GM12801 (cell line): Measurements from ENCODE around the gene MED25.

Experiments
- TF ChIP-seq, protein P1 (sequence below): IDR thresholded peaks from one replicate; pipeline ENCODE4 v1.5.1; 2011; ENCODE audit warnings: control low read depth; ENCODE audit not compliant: insufficient read length; ENCODE audit errors: extremely low read depth

The MED25 gene

GRCh38 chr19:49799271-49799797 is 18.8 kb upstream of the MED25 start:
- TF ChIP-seq, protein P1, sequence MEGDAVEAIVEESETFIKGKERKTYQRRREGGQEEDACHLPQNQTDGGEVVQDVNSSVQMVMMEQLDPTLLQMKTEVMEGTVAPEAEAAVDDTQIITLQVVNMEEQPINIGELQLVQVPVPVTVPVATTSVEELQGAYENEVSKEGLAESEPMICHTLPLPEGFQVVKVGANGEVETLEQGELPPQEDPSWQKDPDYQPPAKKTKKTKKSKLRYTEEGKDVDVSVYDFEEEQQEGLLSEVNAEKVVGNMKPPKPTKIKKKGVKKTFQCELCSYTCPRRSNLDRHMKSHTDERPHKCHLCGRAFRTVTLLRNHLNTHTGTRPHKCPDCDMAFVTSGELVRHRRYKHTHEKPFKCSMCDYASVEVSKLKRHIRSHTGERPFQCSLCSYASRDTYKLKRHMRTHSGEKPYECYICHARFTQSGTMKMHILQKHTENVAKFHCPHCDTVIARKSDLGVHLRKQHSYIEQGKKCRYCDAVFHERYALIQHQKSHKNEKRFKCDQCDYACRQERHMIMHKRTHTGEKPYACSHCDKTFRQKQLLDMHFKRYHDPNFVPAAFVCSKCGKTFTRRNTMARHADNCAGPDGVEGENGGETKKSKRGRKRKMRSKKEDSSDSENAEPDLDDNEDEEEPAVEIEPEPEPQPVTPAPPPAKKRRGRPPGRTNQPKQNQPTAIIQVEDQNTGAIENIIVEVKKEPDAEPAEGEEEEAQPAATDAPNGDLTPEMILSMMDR: no peak

- TF ChIP-seq, protein P1: no peak
These were observed 18.2 kb upstream of the MED25 start for GRCh38 chr19:49799798-49800376.

DNA sequence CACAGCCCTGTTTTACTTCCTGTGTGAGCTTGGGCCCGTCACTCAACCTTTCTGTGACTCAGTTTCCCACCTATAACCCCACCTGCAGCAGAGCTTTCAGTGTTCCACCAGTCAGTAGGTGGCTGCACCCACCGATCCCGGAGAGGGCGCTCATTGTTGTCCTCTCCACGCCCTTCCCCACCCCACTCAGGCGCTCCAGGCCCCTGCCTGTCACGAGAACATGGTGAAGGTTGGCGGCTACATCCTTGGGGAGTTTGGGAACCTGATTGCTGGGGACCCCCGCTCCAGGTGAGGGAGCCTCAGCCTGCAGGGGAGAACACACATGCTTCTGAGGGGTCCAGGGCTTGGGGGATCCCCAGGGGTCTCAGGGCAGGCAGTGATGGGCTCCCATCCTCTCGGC is 17.3 kb upstream of the MED25 start:
- TF ChIP-seq, protein P1: no peak

DNA sequence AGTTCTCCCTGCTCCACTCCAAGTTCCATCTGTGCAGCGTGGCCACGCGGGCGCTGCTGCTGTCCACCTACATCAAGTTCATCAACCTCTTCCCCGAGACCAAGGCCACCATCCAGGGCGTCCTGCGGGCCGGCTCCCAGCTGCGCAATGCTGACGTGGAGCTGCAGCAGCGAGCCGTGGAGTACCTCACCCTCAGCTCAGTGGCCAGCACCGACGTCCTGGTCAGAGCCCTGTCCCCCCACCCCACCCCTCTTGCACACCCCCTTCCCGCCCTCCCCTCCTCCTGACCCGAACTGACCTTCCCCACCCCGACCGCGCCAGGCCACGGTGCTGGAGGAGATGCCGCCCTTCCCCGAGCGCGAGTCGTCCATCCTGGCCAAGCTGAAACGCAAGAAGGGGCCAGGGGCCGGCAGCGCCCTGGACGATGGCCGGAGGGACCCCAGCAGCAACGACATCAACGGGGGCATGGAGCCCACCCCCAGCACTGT is 16.6 kb upstream of the MED25 start:
- TF ChIP-seq, protein P1: no peak

- TF ChIP-seq, protein P1: no peak
These were observed 16.0 kb upstream of the MED25 start for GRCh38 chr19:49801966-49802661.

DNA sequence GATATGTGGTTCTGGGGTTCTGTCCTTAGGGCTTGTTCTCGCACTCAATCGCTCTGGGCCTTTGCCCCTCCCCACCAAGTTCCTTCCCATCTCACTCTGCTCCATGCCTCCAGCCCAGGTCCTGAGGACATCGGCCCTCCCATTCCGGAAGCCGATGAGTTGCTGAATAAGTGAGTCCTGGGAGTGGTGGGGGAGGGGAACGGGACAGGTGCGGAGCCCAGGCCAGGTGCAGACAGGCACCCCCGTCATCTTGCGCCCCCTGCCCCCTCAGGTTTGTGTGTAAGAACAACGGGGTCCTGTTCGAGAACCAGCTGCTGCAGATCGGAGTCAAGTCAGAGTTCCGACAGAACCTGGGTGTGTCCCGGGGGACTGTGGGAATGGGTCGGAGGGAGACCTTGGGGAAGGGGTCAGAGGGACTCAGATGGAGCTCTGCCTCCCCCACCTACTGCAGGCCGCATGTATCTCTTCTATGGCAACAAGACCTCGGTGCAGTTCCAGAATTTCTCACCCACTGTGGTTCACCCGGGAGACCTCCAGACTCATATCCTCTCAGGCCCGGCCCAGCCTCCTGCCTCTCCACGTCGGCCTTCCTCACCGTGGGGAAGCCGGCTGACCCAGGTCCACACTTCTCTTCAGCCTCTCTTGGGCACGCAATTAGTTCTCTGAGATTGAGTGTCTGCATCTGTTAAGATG is 15.1 kb upstream of the MED25 start:
- TF ChIP-seq, protein P1: no peak

- TF ChIP-seq, protein P1: no peak
These were observed 14.6 kb upstream of the MED25 start for GRCh38 chr19:49803529-49803856.
